ENCODE data around the gene FBXL17.

GRCh38 chr5:107930891-107931290 lies 451.0 kb downstream of the FBXL17 start:
- no peak for TF ChIP-seq CTCF (IDR thresholded peaks at IDR 0.05; ENCODE audit: borderline replicate concordance, extremely low read depth, low read length, poor library complexity, severe bottlenecking)
- TF ChIP-seq EZH2 (IDR thresholded peaks at IDR 0.05; ENCODE audit: borderline replicate concordance, low read depth, low read length, severe bottlenecking), result no peak

Data from DND-41 (cell line).